ENCODE results near the gene TRAK2. TPM values are rescaled to one million over a fixed set of nuclear protein-coding genes. Genes with fewer than 3 reads are reported as not detected.

Gene TRAK2
- total and polyA plus RNA-seq, 9 of the 15 experiments (the other 6 are each of a cell fraction or from before 2014, with no cell fraction given), result 3.4 to 10.4 (median 7.3) TPM

GRCh38 chr2:201358684-201359083, 92.6 kb downstream of the TRAK2 start (continued):
- TF ChIP-seq IRF2 (CRISPR knock-in tag; IDR thresholded peaks at IDR 0.05) (no peak), KAT7 (CRISPR knock-in tag; IDR thresholded peaks at IDR 0.05; ENCODE audit: borderline replicate concordance) (no peak), ATF3 (IDR thresholded peaks at IDR 0.05) (peak; percentile 88), ATF3 (CRISPR knock-in tag; conservative IDR thresholded peaks at IDR 0.05) (no peak), SMARCE1 (IDR thresholded peaks at IDR 0.05) (peak; percentile 53; the same call in 1 of the 2 replicates), ZNF121 (CRISPR knock-in tag; conservative IDR thresholded peaks at IDR 0.05) (0 out of 2 replicates have a peak, but pooled peaks have one; percentile 25), ZNF24 (IDR thresholded peaks at IDR 0.05) (no peak), CBX5 (IDR thresholded peaks at IDR 0.05; ENCODE audit: borderline replicate concordance, low read depth) (no peak), ARID1B (IDR thresholded peaks at IDR 0.05) (peak; percentile 64), SMAD4 (CRISPR knock-in tag; conservative IDR thresholded peaks at IDR 0.05) (no peak)

GRCh38 chr2:201357221-201357620, 94.0 kb downstream of the TRAK2 start, which contains the start of gene FLACC1:
TSS of gene FLACC1 (minus strand) at chr2:201357345. CDS start at chr2:201351404, 5,941 bp downstream.
- BruUV-seq (replicated peaks), result no TSS peak
- ChIA-PET CTCF (ENCODE audit: low intra/inter-chr PET ratio) (no interaction called here), POLR2A (interaction anchor here (0.7 to 1.8 kb wide), 2 partner anchors 13 to 125 kb away, joined by 3 to 5 read pairs; no protein-coding TSS in a partner anchor)
- FAIRE-seq (peak; percentile 26), ATAC-seq (peak; percentile 69), DNase-seq (ENCODE audit: extremely low read depth in 1 of 4, low spot score in 3 of 4) (peak in 3 of 4 experiments; percentile 14 to 33 (median 14))
- 47% methylated on average over 1 of the region's 1 CpG for WGBS (ENCODE audit: insufficient coverage, low coverage, missing lambda C conversion rate)
- intact Hi-C loops (cut with micrococcal nuclease), result no loop called here
- in situ Hi-C loops (cut with MboI), result loop anchor here (25.0 kb wide), 1 partner anchor 445 kb away; no protein-coding TSS in a partner anchor
- no peaks in the 10 kb centered on the region for H4K20me1 ChIP-seq (replicated peaks; ENCODE audit: control insufficient read depth, insufficient read depth, low read length)
- no peak within 1 kb of the TSS for H3K9ac ChIP-seq (ENCODE audit: insufficient read depth in 1 of 2, low read depth in 2 of 2, low read length in 2 of 2)
- H3K27ac ChIP-seq (ENCODE audit: extremely low read depth, low read depth, low read length), result no peak within 1 kb of the TSS
- H2AFZ ChIP-seq (ENCODE audit: low read depth, low read length), result no peak within 1 kb of the TSS
- no peak within 1 kb of the TSS for H3K4me2 ChIP-seq (ENCODE audit: insufficient read depth, low read length)
- no peaks in the 10 kb centered on the region for H3K4me1 ChIP-seq (replicated peaks in 1 of 2; ENCODE audit: control insufficient read depth in 2 of 2, insufficient read depth in 2 of 2, low read length in 2 of 2)
- H3K79me2 ChIP-seq (ENCODE audit: control insufficient read depth, insufficient read depth, low read length), result no peaks in the 10 kb centered on the region
- H3K4me3 ChIP-seq, result no peak within 1 kb of the TSS
- H3K27me3 ChIP-seq (ENCODE audit: control insufficient read depth in 2 of 2, insufficient read depth in 2 of 2, low read length in 2 of 2), result no peaks in the 10 kb centered on the region
- H3K9me1 ChIP-seq (ENCODE audit: control insufficient read depth, insufficient read depth, low read length), result no peaks in the 10 kb centered on the region
- H3K9me3 ChIP-seq (replicated peaks; ENCODE audit: control insufficient read depth, insufficient read depth, low read depth, low read length), result no peaks in the 10 kb centered on the region
- no peaks in the 10 kb centered on the region for H3K36me3 ChIP-seq (ENCODE audit: control insufficient read depth, insufficient read depth, low read length)
- TF ChIP-seq SUPT5H (IDR thresholded peaks at IDR 0.05), result no peak
- TF ChIP-seq CREM (IDR thresholded peaks at IDR 0.05; ENCODE audit: low read depth), result no peak
- no peak for TF ChIP-seq RERE (CRISPR knock-in tag; IDR thresholded peaks at IDR 0.05; ENCODE audit: borderline replicate concordance)
- TF ChIP-seq HMBOX1 (IDR thresholded peaks at IDR 0.05), result no peak

Measured in K562 (cell line).